SK-N-SH treated with all-trans-retinoic acid at 6 μM for 48 hours (cell line): Measurements from ENCODE around the gene PHRF1.

Experiments
- ATAC-seq: fragments of 200-7000 bp; cut with Tn5 transposase; 3 replicates; pipeline ENCODE4 v1.9.1; 2020; ENCODE audit warnings: mild to moderate bottlenecking, moderate library complexity
- ARNTL ChIP-seq: fragments of 450-650 bp; formaldehyde crosslinking; IDR thresholded peaks from 2 replicates; pipeline ENCODE4 v1.5.0; 2020; ENCODE audit warnings: low read depth, mild to moderate bottlenecking, moderate library complexity, borderline replicate concordance
- BACH2 ChIP-seq: fragments of 250-450 bp; sonication (Bioruptor Pico); IDR thresholded peaks from 2 replicates; pipeline ENCODE4 v1.9.0; 2021; ENCODE audit warnings: mild to moderate bottlenecking, borderline replicate concordance
- CREB5 ChIP-seq: fragments of 250-450 bp; sonication (Bioruptor Pico); IDR thresholded peaks from 2 replicates; pipeline ENCODE4 v1.5.1; 2020; ENCODE audit warnings: low read depth, mild to moderate bottlenecking, moderate library complexity
- CSDC2 ChIP-seq: fragments of 250-450 bp; sonication (Bioruptor Pico); IDR thresholded peaks from 2 replicates; pipeline ENCODE4 v1.5.0; 2020; ENCODE audit warnings: mild to moderate bottlenecking, moderate library complexity
- ESRRG ChIP-seq: fragments of 250-450 bp; sonication (Bioruptor Pico); IDR thresholded peaks from 2 replicates; pipeline ENCODE4 v1.6.1; 2021; ENCODE audit warnings: mild to moderate bottlenecking
- GLIS3 ChIP-seq: fragments of 250-450 bp; sonication (Bioruptor Pico); IDR thresholded peaks from 2 replicates; pipeline ENCODE4 v1.5.0; 2020; ENCODE audit warnings: mild to moderate bottlenecking, moderate library complexity
- ISL1 ChIP-seq: fragments of 250-450 bp; sonication (Bioruptor Pico); IDR thresholded peaks from 2 replicates; pipeline ENCODE4 v2.1.2; 2022; ENCODE audit warnings: mild to moderate bottlenecking, moderate library complexity
- OSR1 ChIP-seq: fragments of 250-450 bp; sonication (Bioruptor Pico); IDR thresholded peaks from 2 replicates; pipeline ENCODE4 v1.8.0; 2022; ENCODE audit warnings: moderate library complexity, mild to moderate bottlenecking, inconsistent platforms
- POU6F1 ChIP-seq: fragments of 250-450 bp; sonication (Bioruptor Pico); IDR thresholded peaks from 2 replicates; pipeline ENCODE4 v1.8.0; 2021; ENCODE audit warnings: low read depth, mild to moderate bottlenecking, moderate library complexity, borderline replicate concordance
- RARB ChIP-seq: fragments of 250-450 bp; sonication (Bioruptor Pico); IDR thresholded peaks from 2 replicates; pipeline ENCODE4 v1.8.0; 2021; ENCODE audit warnings: mild to moderate bottlenecking, moderate library complexity
- SNAI2 ChIP-seq: fragments of 250-450 bp; sonication (Bioruptor Pico); IDR thresholded peaks from 2 replicates; pipeline ENCODE4 v1.5.0; 2020; ENCODE audit warnings: mild to moderate bottlenecking, moderate library complexity
- TCF4 ChIP-seq: fragments of 250-450 bp; sonication (Bioruptor Pico); IDR thresholded peaks from 2 replicates; pipeline ENCODE4 v1.8.0; 2021; ENCODE audit warnings: mild to moderate bottlenecking, moderate library complexity, borderline replicate concordance
- TOX ChIP-seq: fragments of 250-450 bp; sonication (Bioruptor Pico); IDR thresholded peaks from 2 replicates; pipeline ENCODE4 v1.8.0; 2021; ENCODE audit warnings: mild to moderate bottlenecking, moderate library complexity, borderline replicate concordance
- ZC3H10 ChIP-seq: fragments of 250-450 bp; sonication (Bioruptor Pico); IDR thresholded peaks from 2 replicates; pipeline ENCODE4 v1.5.1; 2021; ENCODE audit warnings: mild to moderate bottlenecking, moderate library complexity
- ZFP3 ChIP-seq: fragments of 250-450 bp; sonication (Bioruptor Pico); IDR thresholded peaks from 2 replicates; pipeline ENCODE4 v1.5.0; 2020; ENCODE audit warnings: mild to moderate bottlenecking, moderate library complexity
- ZFP30 ChIP-seq: fragments of 450-650 bp; formaldehyde crosslinking; IDR thresholded peaks from 2 replicates; pipeline ENCODE4 v1.5.0; 2022; ENCODE audit warnings: mild to moderate bottlenecking, moderate library complexity
- ZNF565 ChIP-seq: fragments of 450-650 bp; formaldehyde crosslinking; conservative IDR thresholded peaks from 2 replicates; pipeline ENCODE4 v1.5.0; 2020; ENCODE audit warnings: low read depth, mild to moderate bottlenecking, moderate library complexity
- ZNF70 ChIP-seq: fragments of 450-650 bp; formaldehyde crosslinking; IDR thresholded peaks from 2 replicates; pipeline ENCODE4 v1.5.0; 2020; ENCODE audit warnings: mild to moderate bottlenecking, moderate library complexity
- TF ChIP-seq, protein P1 (sequence below): fragments of 250-450 bp; sonication (Bioruptor Pico); IDR thresholded peaks from 2 replicates; pipeline ENCODE4 v1.8.0; 2020; ENCODE audit warnings: mild to moderate bottlenecking, moderate library complexity, borderline replicate concordance
- TF ChIP-seq, protein P2 (sequence below): fragments of 250-450 bp; sonication (Bioruptor Pico); IDR thresholded peaks from 2 replicates; pipeline ENCODE4 v1.5.1; 2021; ENCODE audit warnings: mild to moderate bottlenecking, moderate library complexity
- TF ChIP-seq, protein P3 (sequence below): fragments of 250-450 bp; sonication (Bioruptor Pico); IDR thresholded peaks from 2 replicates; pipeline ENCODE4 v1.5.0; 2020; ENCODE audit warnings: mild to moderate bottlenecking, moderate library complexity

The PHRF1 gene

DNA sequence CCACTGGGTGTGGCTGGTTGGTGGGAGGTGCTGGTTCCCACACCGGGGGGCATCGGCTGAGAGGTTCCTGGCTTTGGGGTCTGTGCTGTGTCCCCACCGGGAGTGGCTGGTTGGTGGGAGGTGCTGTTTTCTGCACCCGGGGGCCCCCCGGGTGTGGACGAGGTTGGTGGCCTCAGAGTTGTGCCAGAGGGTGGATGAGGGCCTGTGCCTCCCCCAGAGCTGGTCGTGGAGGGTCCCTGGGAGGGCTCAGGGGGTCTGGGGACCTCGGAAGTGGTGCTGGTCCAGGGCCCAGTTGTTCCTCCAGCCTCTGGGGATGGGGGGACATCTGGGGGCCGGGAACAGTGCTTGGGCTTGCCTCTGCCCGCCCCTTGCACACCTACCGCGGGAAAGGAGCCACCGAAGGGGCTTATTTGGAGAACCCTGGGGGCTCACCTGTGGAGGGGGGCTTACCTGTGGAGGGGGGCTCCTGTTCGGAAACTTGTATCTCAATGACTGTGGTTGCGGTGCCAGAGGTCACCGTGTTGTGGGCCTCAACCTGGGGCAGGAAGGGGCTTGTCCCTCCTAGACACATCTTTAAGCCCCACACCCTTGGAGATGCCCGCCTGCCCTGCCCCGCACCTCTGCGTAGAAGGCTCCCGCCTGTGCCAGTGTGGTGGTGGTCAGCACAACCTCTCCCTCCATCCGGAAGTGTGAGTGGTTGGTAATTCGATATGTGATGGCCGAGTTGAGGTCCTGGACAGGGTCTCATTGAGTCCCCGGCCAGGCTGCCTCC lies 42.8 kb downstream of the PHRF1 start:
- TF ChIP-seq ISL1 (CRISPR knock-in tag) = no peak
- no peak for TF ChIP-seq ZFP3 (CRISPR knock-in tag)
- TF ChIP-seq SNAI2 (CRISPR knock-in tag) = no peak
- TF ChIP-seq ZNF70 = no peak
- TF ChIP-seq TOX (CRISPR knock-in tag) = no peak
- TF ChIP-seq, protein P1, sequence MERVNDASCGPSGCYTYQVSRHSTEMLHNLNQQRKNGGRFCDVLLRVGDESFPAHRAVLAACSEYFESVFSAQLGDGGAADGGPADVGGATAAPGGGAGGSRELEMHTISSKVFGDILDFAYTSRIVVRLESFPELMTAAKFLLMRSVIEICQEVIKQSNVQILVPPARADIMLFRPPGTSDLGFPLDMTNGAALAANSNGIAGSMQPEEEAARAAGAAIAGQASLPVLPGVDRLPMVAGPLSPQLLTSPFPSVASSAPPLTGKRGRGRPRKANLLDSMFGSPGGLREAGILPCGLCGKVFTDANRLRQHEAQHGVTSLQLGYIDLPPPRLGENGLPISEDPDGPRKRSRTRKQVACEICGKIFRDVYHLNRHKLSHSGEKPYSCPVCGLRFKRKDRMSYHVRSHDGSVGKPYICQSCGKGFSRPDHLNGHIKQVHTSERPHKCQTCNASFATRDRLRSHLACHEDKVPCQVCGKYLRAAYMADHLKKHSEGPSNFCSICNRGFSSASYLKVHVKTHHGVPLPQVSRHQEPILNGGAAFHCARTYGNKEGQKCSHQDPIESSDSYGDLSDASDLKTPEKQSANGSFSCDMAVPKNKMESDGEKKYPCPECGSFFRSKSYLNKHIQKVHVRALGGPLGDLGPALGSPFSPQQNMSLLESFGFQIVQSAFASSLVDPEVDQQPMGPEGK (CRISPR knock-in tag) = no peak
- TF ChIP-seq RARB (CRISPR knock-in tag) = no peak
- no peak for TF ChIP-seq POU6F1 (CRISPR knock-in tag)
- TF ChIP-seq, protein P2, sequence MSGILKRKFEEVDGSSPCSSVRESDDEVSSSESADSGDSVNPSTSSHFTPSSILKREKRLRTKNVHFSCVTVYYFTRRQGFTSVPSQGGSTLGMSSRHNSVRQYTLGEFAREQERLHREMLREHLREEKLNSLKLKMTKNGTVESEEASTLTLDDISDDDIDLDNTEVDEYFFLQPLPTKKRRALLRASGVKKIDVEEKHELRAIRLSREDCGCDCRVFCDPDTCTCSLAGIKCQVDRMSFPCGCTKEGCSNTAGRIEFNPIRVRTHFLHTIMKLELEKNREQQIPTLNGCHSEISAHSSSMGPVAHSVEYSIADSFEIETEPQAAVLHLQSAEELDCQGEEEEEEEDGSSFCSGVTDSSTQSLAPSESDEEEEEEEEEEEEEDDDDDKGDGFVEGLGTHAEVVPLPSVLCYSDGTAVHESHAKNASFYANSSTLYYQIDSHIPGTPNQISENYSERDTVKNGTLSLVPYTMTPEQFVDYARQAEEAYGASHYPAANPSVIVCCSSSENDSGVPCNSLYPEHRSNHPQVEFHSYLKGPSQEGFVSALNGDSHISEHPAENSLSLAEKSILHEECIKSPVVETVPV (CRISPR knock-in tag) = no peak
- TF ChIP-seq OSR1 (CRISPR knock-in tag) = no peak
- no peak for TF ChIP-seq ZFP30 (CRISPR knock-in tag)
- ATAC-seq = no peak

DNA sequence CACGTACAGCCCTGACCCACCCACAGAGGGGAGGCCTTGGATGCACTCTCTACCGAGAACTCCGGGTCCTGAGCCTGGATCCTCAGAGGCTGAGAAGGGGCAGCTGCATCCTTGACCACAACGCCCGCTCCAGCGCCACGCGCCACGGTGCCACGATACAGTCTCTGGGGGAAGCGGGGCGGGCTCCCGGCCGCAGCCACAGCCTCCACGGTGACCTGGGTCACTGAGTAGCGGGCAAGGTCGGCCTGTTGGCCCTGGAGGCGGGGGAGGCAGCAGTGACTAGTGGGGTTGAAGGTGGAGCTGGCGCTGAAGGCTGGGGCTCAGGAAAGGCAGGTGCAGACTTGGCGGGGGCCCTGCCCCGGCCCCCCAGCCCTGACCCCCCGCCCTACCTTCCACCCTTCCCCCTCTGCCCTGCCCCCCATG lies 43.4 kb downstream of the PHRF1 start:
- ATAC-seq = no peak
- TF ChIP-seq CREB5 (no peak), RARB (CRISPR knock-in tag) (no peak), BACH2 (CRISPR knock-in tag) (no peak), TCF4 (no peak), POU6F1 (CRISPR knock-in tag) (no peak), ARNTL (CRISPR knock-in tag) (no peak), ZC3H10 (CRISPR knock-in tag) (no peak), CSDC2 (CRISPR knock-in tag) (no peak), ZFP30 (CRISPR knock-in tag) (no peak), ZNF565 (CRISPR knock-in tag) (no peak), GLIS3 (CRISPR knock-in tag) (no peak), ESRRG (CRISPR knock-in tag) (no peak)
- TF ChIP-seq, protein P2 (CRISPR knock-in tag) = no peak
- TF ChIP-seq, protein P3, sequence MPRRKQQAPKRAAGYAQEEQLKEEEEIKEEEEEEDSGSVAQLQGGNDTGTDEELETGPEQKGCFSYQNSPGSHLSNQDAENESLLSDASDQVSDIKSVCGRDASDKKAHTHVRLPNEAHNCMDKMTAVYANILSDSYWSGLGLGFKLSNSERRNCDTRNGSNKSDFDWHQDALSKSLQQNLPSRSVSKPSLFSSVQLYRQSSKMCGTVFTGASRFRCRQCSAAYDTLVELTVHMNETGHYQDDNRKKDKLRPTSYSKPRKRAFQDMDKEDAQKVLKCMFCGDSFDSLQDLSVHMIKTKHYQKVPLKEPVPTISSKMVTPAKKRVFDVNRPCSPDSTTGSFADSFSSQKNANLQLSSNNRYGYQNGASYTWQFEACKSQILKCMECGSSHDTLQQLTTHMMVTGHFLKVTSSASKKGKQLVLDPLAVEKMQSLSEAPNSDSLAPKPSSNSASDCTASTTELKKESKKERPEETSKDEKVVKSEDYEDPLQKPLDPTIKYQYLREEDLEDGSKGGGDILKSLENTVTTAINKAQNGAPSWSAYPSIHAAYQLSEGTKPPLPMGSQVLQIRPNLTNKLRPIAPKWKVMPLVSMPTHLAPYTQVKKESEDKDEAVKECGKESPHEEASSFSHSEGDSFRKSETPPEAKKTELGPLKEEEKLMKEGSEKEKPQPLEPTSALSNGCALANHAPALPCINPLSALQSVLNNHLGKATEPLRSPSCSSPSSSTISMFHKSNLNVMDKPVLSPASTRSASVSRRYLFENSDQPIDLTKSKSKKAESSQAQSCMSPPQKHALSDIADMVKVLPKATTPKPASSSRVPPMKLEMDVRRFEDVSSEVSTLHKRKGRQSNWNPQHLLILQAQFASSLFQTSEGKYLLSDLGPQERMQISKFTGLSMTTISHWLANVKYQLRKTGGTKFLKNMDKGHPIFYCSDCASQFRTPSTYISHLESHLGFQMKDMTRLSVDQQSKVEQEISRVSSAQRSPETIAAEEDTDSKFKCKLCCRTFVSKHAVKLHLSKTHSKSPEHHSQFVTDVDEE (CRISPR knock-in tag) = no peak
- TF ChIP-seq, protein P1 (CRISPR knock-in tag) = no peak
